Kidney (tissue), 14 donors: ENCODE measurements around the gene OR7G1. TPM values are rescaled to one million over a fixed set of nuclear protein-coding genes. Genes with fewer than 3 reads are reported as not detected.
A peak's percentile ranks its signal among the peaks of the same experiment; 100 is the strongest.

Experiments used
- DNase-seq, 5 donors: peaks; one replicate each; pipeline ENCODE4 v3.0.0-alpha.2; 2013 to 2020
- FAIRE-seq: peaks from 2 replicates; lab custom pipeline; 2012; peaks lifted over from hg19 to GRCh38; lab: Jason Lieb, UNC
- H3K27ac ChIP-seq, 2 donors: one replicate each; pipeline ENCODE4 v1.7.0; 2013; ENCODE audit warnings: low read depth in 2 of 2, low read length in 2 of 2, inconsistent platforms in 1 of 2
- H3K27me3 ChIP-seq: one replicate; pipeline ENCODE4 v1.7.1; 2013; ENCODE audit warnings: low read length, inconsistent platforms; ENCODE audit not compliant: control insufficient read depth, insufficient read depth
- H3K36me3 ChIP-seq, 3 donors: one replicate each; pipeline versions ENCODE4 v1.7.0 to v1.7.1; 2013; ENCODE audit warnings: low read length in 3 of 3, control low read depth in 1 of 3, inconsistent platforms in 1 of 3; ENCODE audit not compliant: insufficient read depth in 3 of 3, control insufficient read depth in 2 of 3
- H3K4me1 ChIP-seq, 3 donors: one replicate each; pipeline versions ENCODE4 v1.7.0 to v1.7.1; 2013; ENCODE audit warnings: low read length in 3 of 3, inconsistent platforms in 1 of 3, low read depth in 1 of 3; ENCODE audit not compliant: control insufficient read depth in 2 of 3, insufficient read depth in 2 of 3
- H3K4me3 ChIP-seq, 3 donors: one replicate each; pipeline versions ENCODE4 v1.7.0 to v1.8.1; 2013; ENCODE audit warnings: low read length in 3 of 3, control low read depth in 1 of 3, inconsistent platforms in 1 of 3
- H3K9ac ChIP-seq, 3 donors: one replicate each; pipeline versions ENCODE4 v1.7.0 to v1.7.1; 2013; ENCODE audit warnings: low read length in 3 of 3, control low read depth in 1 of 3, inconsistent platforms in 1 of 3
- H3K9me3 ChIP-seq, 3 donors: one replicate each; pipeline versions ENCODE4 v1.7.0 to v1.7.1; 2013; ENCODE audit warnings: low read length in 3 of 3, control low read depth in 1 of 3, inconsistent platforms in 1 of 3; ENCODE audit not compliant: control insufficient read depth in 2 of 3, insufficient read depth in 1 of 3
- intact Hi-C: fragments of 100-400 bp; cut with DNase I; formaldehyde crosslinking; loops from one replicate; pipeline ENCODE4 v1.11.1; 2022
- polyA plus RNA-seq: library from polyadenylated mRNA; stranded (reverse); fragments of 350-450 nt; fragmentation: Illumina TruSeq; extraction: RNeasy Lipid Tissue Mini Kit (QIAGEN cat#74804); gene quantifications from one replicate; pipeline ENCODE4 v1.2.3, GENCODE V29; 2014; ENCODE audit warnings: low read depth, low replicate concordance; ENCODE audit not compliant: insufficient read depth
- total RNA-seq: library from RNA; stranded (reverse); fragmentation: NEBNext Ultra II Directional; extraction: Animal tissue kit (Norgen Biotek cat#: 25700); gene quantifications from one replicate; pipeline ENCODE4 v1.2.1, GENCODE V29; 2021
- TF ChIP-seq, protein P1 (sequence below): IDR thresholded peaks from 3 replicates; pipeline ENCODE4 v1.5.1; 2012; ENCODE audit warnings: mild to moderate bottlenecking, moderate library complexity, borderline replicate concordance; ENCODE audit not compliant: insufficient read depth; ENCODE audit errors: extremely low read depth
- donor health status: control.
- donor health status: control.
- donor health status: control.
- donor health status: control.
- donor health status: control.
- donor health status: DM: yes; HTN: yes; CAD: no.
- donor health status: Normal renal cell carcinoma (clear cell type).

Gene OR7G1
- total and polyA plus RNA-seq, 2 donors from 2014 or later: not detected

- peaks cover 0 to 8% (median 3%) of the 10 kb centered on the region in 3 donors for H3K4me1 ChIP-seq
- H3K27me3 ChIP-seq: no peaks in the 10 kb centered on the region
- H3K4me3 ChIP-seq: no peak overlapping the region
- peaks cover 3 to 12% (median 4%) of the 10 kb centered on the region in 3 donors for H3K9me3 ChIP-seq
- H3K9ac ChIP-seq: no peak overlapping the region
- intact Hi-C loops: no loop called here
- FAIRE-seq (no peak), DNase-seq (peak in 2 of 5 donors; percentile 10 to 14)
- H3K36me3 ChIP-seq: peaks cover 0 to 5% (median 0%) of the 10 kb centered on the region in 3 donors
- TF ChIP-seq, protein P1, sequence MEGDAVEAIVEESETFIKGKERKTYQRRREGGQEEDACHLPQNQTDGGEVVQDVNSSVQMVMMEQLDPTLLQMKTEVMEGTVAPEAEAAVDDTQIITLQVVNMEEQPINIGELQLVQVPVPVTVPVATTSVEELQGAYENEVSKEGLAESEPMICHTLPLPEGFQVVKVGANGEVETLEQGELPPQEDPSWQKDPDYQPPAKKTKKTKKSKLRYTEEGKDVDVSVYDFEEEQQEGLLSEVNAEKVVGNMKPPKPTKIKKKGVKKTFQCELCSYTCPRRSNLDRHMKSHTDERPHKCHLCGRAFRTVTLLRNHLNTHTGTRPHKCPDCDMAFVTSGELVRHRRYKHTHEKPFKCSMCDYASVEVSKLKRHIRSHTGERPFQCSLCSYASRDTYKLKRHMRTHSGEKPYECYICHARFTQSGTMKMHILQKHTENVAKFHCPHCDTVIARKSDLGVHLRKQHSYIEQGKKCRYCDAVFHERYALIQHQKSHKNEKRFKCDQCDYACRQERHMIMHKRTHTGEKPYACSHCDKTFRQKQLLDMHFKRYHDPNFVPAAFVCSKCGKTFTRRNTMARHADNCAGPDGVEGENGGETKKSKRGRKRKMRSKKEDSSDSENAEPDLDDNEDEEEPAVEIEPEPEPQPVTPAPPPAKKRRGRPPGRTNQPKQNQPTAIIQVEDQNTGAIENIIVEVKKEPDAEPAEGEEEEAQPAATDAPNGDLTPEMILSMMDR: no peak
- H3K27ac ChIP-seq: no peak overlapping the region
These were observed 29.4 kb upstream of the OR7G1 start for GRCh38 chr19:9144920-9145319.

DNA sequence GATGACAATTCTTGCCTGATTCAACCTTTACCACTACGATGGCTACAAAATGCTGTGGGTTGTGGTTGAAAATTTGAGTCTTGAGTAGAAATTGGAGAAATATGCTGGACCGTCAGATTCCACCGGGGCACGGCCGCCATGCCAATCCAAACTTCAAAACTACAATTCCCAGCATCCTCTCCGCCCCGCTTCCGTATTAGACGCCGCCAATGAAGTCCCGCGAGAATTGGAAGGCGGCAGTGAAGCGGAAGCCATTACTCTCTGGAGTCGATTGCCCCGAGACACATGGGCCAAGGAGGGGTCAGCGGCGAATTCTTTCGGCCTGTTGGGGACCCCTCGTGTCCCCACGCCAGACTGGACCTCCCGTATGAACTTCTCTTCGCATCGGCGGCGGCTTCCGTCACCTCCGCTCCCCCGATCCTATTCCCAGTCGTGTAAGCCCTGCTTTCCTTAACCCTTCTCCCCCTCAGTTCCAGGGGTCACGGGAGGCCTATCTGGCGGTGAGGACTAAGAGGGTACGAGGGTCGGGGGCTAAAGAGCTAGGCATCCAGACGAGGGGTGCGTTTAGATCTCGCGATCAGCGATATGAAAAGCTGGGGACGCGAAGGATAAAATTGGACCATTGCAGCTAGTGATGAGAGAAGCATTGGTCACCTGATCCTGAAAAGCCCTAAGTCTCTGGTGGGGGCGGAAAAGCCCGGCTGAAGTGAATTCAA, 24.8 kb upstream of the OR7G1 start, which contains the start of gene ZNF317:
Gene ZNF317 (plus strand): TSS at position 239 of the 716 bp plus-strand sequence. CDS start 15,620 bp downstream, outside the sequence.
- peak; percentile 79 for FAIRE-seq
- no peaks in the 10 kb centered on the region for H3K27me3 ChIP-seq
- peak within 1 kb of the TSS; percentile 89 to 100 (median 98) for H3K4me3 ChIP-seq
- H3K4me1 ChIP-seq: peaks cover 0 to 11% (median 5%) of the 10 kb centered on the region in 3 donors
- no peaks in the 10 kb centered on the region for H3K36me3 ChIP-seq
- peak within 1 kb of the TSS; percentile 93 to 96 for H3K27ac ChIP-seq
- intact Hi-C loops: no loop called here
- TF ChIP-seq, protein P1: no peak
- peaks cover 1 to 9% (median 3%) of the 10 kb centered on the region in 3 donors for H3K9me3 ChIP-seq
- DNase-seq: peak; percentile 94 to 99 (median 95)
- peak within 1 kb of the TSS; percentile 89 to 100 (median 97) for H3K9ac ChIP-seq

DNA sequence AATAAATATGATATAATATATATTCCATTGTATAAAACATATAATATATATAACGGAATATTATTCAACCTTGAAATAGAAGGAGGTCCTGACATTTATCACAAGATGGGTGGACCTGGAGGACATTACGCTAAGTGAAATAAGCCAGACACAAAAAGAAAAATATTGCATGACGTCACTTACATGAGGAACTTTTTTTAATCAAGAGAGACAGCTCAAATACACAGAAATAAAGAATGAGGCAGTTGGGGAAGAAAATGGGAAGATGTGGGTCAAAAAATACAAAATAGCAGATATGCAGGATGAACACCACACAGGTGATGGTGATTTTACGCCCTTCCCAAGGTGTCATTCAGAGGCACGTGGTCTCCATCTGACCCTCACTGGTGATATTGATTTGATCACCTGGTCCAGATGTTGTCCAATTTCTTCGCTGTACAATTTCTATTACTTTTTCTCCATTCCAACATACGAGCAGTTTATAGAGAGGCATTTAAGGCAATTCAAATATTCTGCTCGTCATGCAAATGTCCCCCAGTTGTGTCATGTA, 24.1 kb upstream of the OR7G1 start:
- intact Hi-C loops: no loop called here
- H3K4me1 ChIP-seq: peaks cover 0 to 11% (median 5%) of the 10 kb centered on the region in 3 donors
- DNase-seq (no peak), FAIRE-seq (no peak)
- TF ChIP-seq, protein P1: no peak
- H3K4me3 ChIP-seq: peak overlapping the region; percentile 89 to 100 (median 98)
- no peak overlapping the region for H3K27ac ChIP-seq
- H3K36me3 ChIP-seq: no peaks in the 10 kb centered on the region
- H3K9me3 ChIP-seq: peaks cover 0 to 3% (median 0%) of the 10 kb centered on the region in 3 donors
- H3K27me3 ChIP-seq: no peaks in the 10 kb centered on the region
- H3K9ac ChIP-seq: peak overlapping the region; percentile 89 to 100 (median 92)
